Ascending aorta (tissue), 2 donors: ENCODE results near the gene PRKCA. TPM values are rescaled to one million over a fixed set of nuclear protein-coding genes. Genes with fewer than 3 reads are reported as not detected.

Source experiments
- DNase-seq, 2 donors: peaks; one replicate each; pipeline ENCODE4 v3.0.0-alpha.2; 2019; ENCODE audit warnings: low spot score in 2 of 2
- H3K27ac ChIP-seq, 2 donors: fragments of 200-600 bp; sonication (generic); one replicate each; pipeline ENCODE4 v1.5.1; 2016 to 2017; ENCODE audit warnings: mild to moderate bottlenecking in 1 of 2
- H3K27me3 ChIP-seq: fragments of 200-600 bp; sonication (generic); one replicate; pipeline ENCODE4 v1.5.1; 2017
- H3K36me3 ChIP-seq, 2 donors: fragments of 200-600 bp; sonication (generic); one replicate each; pipeline ENCODE4 v1.5.1; 2016
- H3K4me1 ChIP-seq, 2 donors: fragments of 200-600 bp; sonication (generic); one replicate each; pipeline ENCODE4 v1.5.1; 2016 to 2017; ENCODE audit warnings: mild to moderate bottlenecking in 1 of 2
- H3K4me3 ChIP-seq, 2 donors: fragments of 200-600 bp; sonication (generic); one replicate each; pipeline ENCODE4 v1.5.1; 2016 to 2017; ENCODE audit warnings: mild to moderate bottlenecking in 1 of 2
- H3K9me3 ChIP-seq, 2 donors: fragments of 200-600 bp; sonication (generic); one replicate each; pipeline ENCODE4 v1.5.1; 2016
- CTCF ChIP-seq, 3 experiments: fragments of 200-600 bp in 2 of 3; fragments of 450-650 bp in 1 of 3; sonication (generic) in 2 of 3; IDR thresholded peaks; one replicate each; pipeline ENCODE4 v1.5.1; 2016 to 2019; ENCODE audit warnings: antibody characterized with exemption in 3 of 3, mild to moderate bottlenecking in 1 of 3, moderate library complexity in 1 of 3
- intact Hi-C: fragments of 100-400 bp; cut with DNase I; formaldehyde crosslinking; loops from one replicate; pipeline ENCODE4 v1.15.1; 2023
- total RNA-seq: library from RNA; depleted of rRNA; stranded (reverse); fragments of >200 nt; gene quantifications from one replicate; pipeline ENCODE4 v1.1.0, GENCODE V29; 2016

Gene PRKCA
- total RNA-seq, 1 donor from 2014 or later = 3.2 TPM

- no peak overlapping the region for H3K27ac ChIP-seq
- H3K9me3 ChIP-seq = no peaks in the 10 kb centered on the region
- no peak overlapping the region for H3K4me3 ChIP-seq
- TF ChIP-seq CTCF (IDR thresholded peaks at IDR 0.05) = no peak
- no peaks in the 10 kb centered on the region for H3K4me1 ChIP-seq
- DNase-seq = peak in 1 of 2 donors; percentile 51
- no peaks in the 10 kb centered on the region for H3K36me3 ChIP-seq
- intact Hi-C loops = no loop called here
- no peaks in the 10 kb centered on the region for H3K27me3 ChIP-seq
Measured at GRCh38 chr17:66803474-66803951, 501.1 kb downstream of the PRKCA start.

GRCh38 chr17:66805567-66805966 lies 503.2 kb downstream of the PRKCA start:
- Histone ChIP-seq H3K9me3 (no peaks in the 10 kb centered on the region), H3K4me3 (no peak overlapping the region)
- intact Hi-C loops = no loop called here

GRCh38 chr17:66807182-66807581 lies 504.8 kb downstream of the PRKCA start:
- Histone ChIP-seq H3K36me3 (no peaks in the 10 kb centered on the region), H3K27ac (no peak overlapping the region), H3K4me3 (no peak overlapping the region), H3K27me3 (no peaks in the 10 kb centered on the region), H3K9me3 (no peaks in the 10 kb centered on the region), H3K4me1 (no peaks in the 10 kb centered on the region)
- no peak for TF ChIP-seq CTCF (IDR thresholded peaks at IDR 0.05)
- intact Hi-C loops = no loop called here
- no peak for DNase-seq

More at GRCh38 chr17:66805567-66805966, 503.2 kb downstream of the PRKCA start:
- TF ChIP-seq CTCF (IDR thresholded peaks at IDR 0.05) = no peak
- Histone ChIP-seq H3K36me3 (no peaks in the 10 kb centered on the region), H3K27ac (no peak overlapping the region), H3K4me1 (no peaks in the 10 kb centered on the region), H3K27me3 (no peaks in the 10 kb centered on the region)
- DNase-seq = no peak

- Histone ChIP-seq H3K27ac (no peak overlapping the region), H3K36me3 (no peaks in the 10 kb centered on the region), H3K9me3 (no peaks in the 10 kb centered on the region), H3K4me1 (no peaks in the 10 kb centered on the region), H3K27me3 (no peaks in the 10 kb centered on the region), H3K4me3 (no peak overlapping the region)
- intact Hi-C loops = no loop called here
- no peak for TF ChIP-seq CTCF (IDR thresholded peaks at IDR 0.05)
- DNase-seq = no peak
Measured at GRCh38 chr17:66809408-66809807, 507.0 kb downstream of the PRKCA start.

GRCh38 chr17:66810951-66811682 lies 508.7 kb downstream of the PRKCA start:
- no peak for TF ChIP-seq CTCF (IDR thresholded peaks at IDR 0.05)
- intact Hi-C loops = no loop called here
- Histone ChIP-seq H3K9me3 (no peaks in the 10 kb centered on the region), H3K27ac (no peak overlapping the region), H3K27me3 (no peaks in the 10 kb centered on the region), H3K36me3 (no peaks in the 10 kb centered on the region), H3K4me1 (no peaks in the 10 kb centered on the region), H3K4me3 (no peak overlapping the region)
- DNase-seq = no peak
